COLO668 (cell line): ENCODE measurements around the gene CELF1.
"Not testable (repeated sequence)": the region's sequence is repeated elsewhere in the genome, so short reads cannot be mapped to it uniquely, and the experiment has no call there.

Source experiments
- DNase-seq: peaks from one replicate; lab custom pipeline; 2025; ENCODE audit not compliant: unreplicated experiment; lab: John Stamatoyannopoulos, UW

CELF1 gene

GRCh38 chr11:47545298-47545697, 7.6 kb downstream of the CELF1 start:
- DNase-seq, result no peak

GRCh38 chr11:47541070-47541469, 11.9 kb downstream of the CELF1 start:
- DNase-seq, result no peak

- no peak for DNase-seq
These were observed 13.3 kb downstream of the CELF1 start for GRCh38 chr11:47539681-47540039.

- no peak for DNase-seq
These were observed 14.0 kb downstream of the CELF1 start for GRCh38 chr11:47538741-47539565.

GRCh38 chr11:47536915-47537314, 16.0 kb downstream of the CELF1 start:
- DNase-seq, result no peak

GRCh38 chr11:47534704-47535251, 18.2 kb downstream of the CELF1 start:
- no peak for DNase-seq

GRCh38 chr11:47533690-47534151, 19.2 kb downstream of the CELF1 start:
- DNase-seq, result no peak

- DNase-seq, result no peak
These were observed 20.2 kb downstream of the CELF1 start for GRCh38 chr11:47532597-47533213.

GRCh38 chr11:47531666-47532065, 21.3 kb downstream of the CELF1 start:
- no peak for DNase-seq

GRCh38 chr11:47530721-47531120, 22.2 kb downstream of the CELF1 start:
- not testable (repeated sequence) for DNase-seq

GRCh38 chr11:47529951-47530350, 23.0 kb downstream of the CELF1 start:
- no peak for DNase-seq

- DNase-seq, result no peak
These were observed 25.7 kb downstream of the CELF1 start for GRCh38 chr11:47527186-47527585.

- DNase-seq, result not testable (repeated sequence)
These were observed 26.9 kb downstream of the CELF1 start for GRCh38 chr11:47526032-47526431.

- peak; percentile 11 for DNase-seq
These were observed 28.5 kb downstream of the CELF1 start for GRCh38 chr11:47524291-47524874.

GRCh38 chr11:47523490-47524225, 29.3 kb downstream of the CELF1 start:
- peak; percentile 12 for DNase-seq

GRCh38 chr11:47518212-47518964, 34.5 kb downstream of the CELF1 start:
- DNase-seq, result no peak

- DNase-seq, result no peak
These were observed 35.7 kb downstream of the CELF1 start for GRCh38 chr11:47516984-47517853.

- DNase-seq, result no peak
These were observed 36.8 kb downstream of the CELF1 start for GRCh38 chr11:47516155-47516554.

GRCh38 chr11:47514825-47515647, 37.9 kb downstream of the CELF1 start:
- DNase-seq, result no peak
